WTC11 (cell line): ENCODE data around the gene PNCK.

Experiments used
- ATF1 ChIP-seq: sonication (generic); formaldehyde crosslinking; IDR thresholded peaks from 2 replicates; pipeline ENCODE4 v1.8.1; 2023; ENCODE audit warnings: mild to moderate bottlenecking, moderate library complexity, missing genetic modification reagents
- CBFB ChIP-seq: sonication (generic); formaldehyde crosslinking; IDR thresholded peaks from 2 replicates; pipeline ENCODE4 v1.8.1; 2022; ENCODE audit warnings: mild to moderate bottlenecking, low read depth, missing genetic modification reagents
- CTCF ChIP-seq: fragments of 200-600 bp; IDR thresholded peaks from 2 replicates; pipeline ENCODE4 v1.8.0; 2022; ENCODE audit warnings: antibody characterized with exemption
- JAZF1 ChIP-seq: fragments of 250-450 bp; sonication (Bioruptor Pico); IDR thresholded peaks from 2 replicates; pipeline ENCODE4 v1.9.0; 2021; ENCODE audit warnings: moderate library complexity, mild to moderate bottlenecking, inconsistent platforms
- JUN ChIP-seq: sonication (generic); formaldehyde crosslinking; IDR thresholded peaks from 2 replicates; pipeline ENCODE4 v1.8.0; 2023; ENCODE audit warnings: mild to moderate bottlenecking, missing genetic modification reagents
- KAT7 ChIP-seq: sonication (generic); formaldehyde crosslinking; IDR thresholded peaks from 2 replicates; pipeline ENCODE4 v1.8.1; 2023; ENCODE audit warnings: missing genetic modification reagents, mild to moderate bottlenecking, borderline replicate concordance

GRCh38 chrX:153637121-153638040, 36.2 kb downstream of the PNCK start:
- TF ChIP-seq ATF1 (CRISPR knock-in tag) (no peak), CTCF (no peak), CBFB (no peak), JUN (CRISPR knock-in tag) (no peak), KAT7 (CRISPR knock-in tag) (no peak), JAZF1 (no peak)
